ENCODE measurements around the gene AGXT. TPM values are rescaled to one million over a fixed set of nuclear protein-coding genes. Genes with fewer than 3 reads are reported as not detected.

Gene AGXT
- total RNA-seq, 4 donors from 2014 or later: not detected

DNA sequence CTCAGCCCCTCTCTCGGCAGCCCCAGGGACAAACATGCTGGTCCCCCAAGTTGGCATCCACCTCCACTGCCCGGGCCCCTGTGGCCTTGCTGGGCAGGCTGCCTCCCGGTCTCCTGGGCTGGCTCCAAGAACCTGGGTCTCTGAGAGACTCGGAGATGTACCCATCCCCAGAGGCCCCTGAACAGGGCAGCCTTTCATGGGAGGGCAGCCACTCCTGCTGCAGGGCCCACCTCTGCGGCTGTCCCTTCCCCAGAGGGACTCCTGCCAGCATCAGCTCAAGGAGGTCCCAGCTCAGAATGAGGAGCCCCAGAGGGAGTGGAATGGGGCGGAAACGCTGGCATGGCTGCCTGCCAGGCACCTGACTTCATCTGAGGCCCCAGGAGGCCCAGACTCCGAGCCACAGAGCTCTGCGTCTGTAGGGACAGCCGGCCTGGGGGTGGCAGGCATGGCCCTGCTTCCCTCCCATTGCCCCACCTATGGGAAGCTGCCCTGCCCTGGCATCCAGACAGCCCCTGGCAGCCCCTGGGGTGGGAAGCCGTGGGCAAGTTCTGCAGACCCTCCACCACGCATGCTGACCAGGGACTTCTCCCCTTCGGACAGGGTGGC, 36.7 kb downstream of the AGXT start:
- peaks cover 0 to 25% (median 0%) of the 10 kb centered on the region in 4 donors for H3K27me3 ChIP-seq
- no peaks in the 10 kb centered on the region for H3K36me3 ChIP-seq
- intact Hi-C loops (cut with DNase I): no loop called here
- H3K4me1 ChIP-seq: peaks cover 0 to 33% (median 0%) of the 10 kb centered on the region in 3 donors
- TF ChIP-seq, protein P1, sequence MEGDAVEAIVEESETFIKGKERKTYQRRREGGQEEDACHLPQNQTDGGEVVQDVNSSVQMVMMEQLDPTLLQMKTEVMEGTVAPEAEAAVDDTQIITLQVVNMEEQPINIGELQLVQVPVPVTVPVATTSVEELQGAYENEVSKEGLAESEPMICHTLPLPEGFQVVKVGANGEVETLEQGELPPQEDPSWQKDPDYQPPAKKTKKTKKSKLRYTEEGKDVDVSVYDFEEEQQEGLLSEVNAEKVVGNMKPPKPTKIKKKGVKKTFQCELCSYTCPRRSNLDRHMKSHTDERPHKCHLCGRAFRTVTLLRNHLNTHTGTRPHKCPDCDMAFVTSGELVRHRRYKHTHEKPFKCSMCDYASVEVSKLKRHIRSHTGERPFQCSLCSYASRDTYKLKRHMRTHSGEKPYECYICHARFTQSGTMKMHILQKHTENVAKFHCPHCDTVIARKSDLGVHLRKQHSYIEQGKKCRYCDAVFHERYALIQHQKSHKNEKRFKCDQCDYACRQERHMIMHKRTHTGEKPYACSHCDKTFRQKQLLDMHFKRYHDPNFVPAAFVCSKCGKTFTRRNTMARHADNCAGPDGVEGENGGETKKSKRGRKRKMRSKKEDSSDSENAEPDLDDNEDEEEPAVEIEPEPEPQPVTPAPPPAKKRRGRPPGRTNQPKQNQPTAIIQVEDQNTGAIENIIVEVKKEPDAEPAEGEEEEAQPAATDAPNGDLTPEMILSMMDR (IDR thresholded peaks at IDR 0.05): no peak
- no peak for TF ChIP-seq POLR2A (IDR thresholded peaks at IDR 0.05)
- no peak for DNase-seq
- H3K9me3 ChIP-seq: no peaks in the 10 kb centered on the region
- WGBS, 2 donors: 24% methylated on average over 5 of the region's 13 CpGs; no CpG with 5 or more reads in 1 of the 2 donors
- H3K27ac ChIP-seq: no peak overlapping the region
- no peak overlapping the region for H3K4me3 ChIP-seq

DNA sequence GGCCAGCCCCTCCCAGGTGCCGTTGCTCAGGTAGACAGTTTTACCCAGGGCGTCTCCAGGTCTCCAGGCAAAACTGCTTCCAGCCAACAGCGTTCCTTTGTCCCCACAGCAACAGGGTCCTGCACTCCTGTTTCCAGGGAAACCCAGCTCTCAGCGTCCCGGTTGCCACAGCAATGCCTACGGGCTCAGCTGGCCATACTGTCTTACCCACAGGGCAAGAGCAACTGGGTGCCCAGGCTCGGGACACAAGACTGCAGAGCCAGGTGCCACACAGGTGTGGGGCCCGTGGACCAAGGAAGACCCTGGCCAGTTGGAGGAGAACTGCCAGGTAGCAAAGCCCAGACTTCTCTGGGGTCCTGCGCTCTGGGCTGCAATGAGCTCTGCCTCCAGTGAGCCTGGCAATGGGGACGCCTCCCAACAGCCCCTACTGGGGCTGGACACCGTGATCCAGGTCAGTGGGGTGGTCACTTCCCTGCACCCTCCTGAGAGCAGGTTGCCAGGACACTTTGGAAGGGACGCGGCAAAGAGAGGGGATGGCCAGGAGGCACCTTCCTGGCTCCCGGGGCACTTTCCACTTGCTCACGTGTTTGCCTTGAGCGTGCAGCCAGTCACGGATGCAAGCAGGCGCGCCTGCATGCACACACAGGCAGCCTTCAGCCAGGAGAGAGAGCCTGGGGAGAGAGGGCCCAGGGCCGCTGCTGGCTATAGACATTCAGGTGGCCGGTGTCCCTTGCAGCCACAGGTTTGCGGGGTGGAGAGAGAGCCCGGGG, 37.7 kb downstream of the AGXT start, which contains the start of gene CROCC2:
Gene CROCC2 (plus strand): TSS at position 196 of the 770 bp plus-strand sequence. CDS start 178 bp downstream, at position 374.
- H3K36me3 ChIP-seq: no peaks in the 10 kb centered on the region
- H3K9me3 ChIP-seq: no peaks in the 10 kb centered on the region
- no peak within 1 kb of the TSS for H3K27ac ChIP-seq
- peaks cover 0 to 25% (median 0%) of the 10 kb centered on the region in 4 donors for H3K27me3 ChIP-seq
- intact Hi-C loops (cut with DNase I): no loop called here
- H3K4me1 ChIP-seq: peaks cover 0 to 44% (median 0%) of the 10 kb centered on the region in 3 donors
- 60 to 71% methylated on average over 2 to 8 of the region's 23 CpGs for WGBS, 2 donors
- TF ChIP-seq, protein P1 (IDR thresholded peaks at IDR 0.05): no peak
- TF ChIP-seq POLR2A (IDR thresholded peaks at IDR 0.05): no peak
- no peak within 1 kb of the TSS for H3K4me3 ChIP-seq
- DNase-seq: no peak

DNA sequence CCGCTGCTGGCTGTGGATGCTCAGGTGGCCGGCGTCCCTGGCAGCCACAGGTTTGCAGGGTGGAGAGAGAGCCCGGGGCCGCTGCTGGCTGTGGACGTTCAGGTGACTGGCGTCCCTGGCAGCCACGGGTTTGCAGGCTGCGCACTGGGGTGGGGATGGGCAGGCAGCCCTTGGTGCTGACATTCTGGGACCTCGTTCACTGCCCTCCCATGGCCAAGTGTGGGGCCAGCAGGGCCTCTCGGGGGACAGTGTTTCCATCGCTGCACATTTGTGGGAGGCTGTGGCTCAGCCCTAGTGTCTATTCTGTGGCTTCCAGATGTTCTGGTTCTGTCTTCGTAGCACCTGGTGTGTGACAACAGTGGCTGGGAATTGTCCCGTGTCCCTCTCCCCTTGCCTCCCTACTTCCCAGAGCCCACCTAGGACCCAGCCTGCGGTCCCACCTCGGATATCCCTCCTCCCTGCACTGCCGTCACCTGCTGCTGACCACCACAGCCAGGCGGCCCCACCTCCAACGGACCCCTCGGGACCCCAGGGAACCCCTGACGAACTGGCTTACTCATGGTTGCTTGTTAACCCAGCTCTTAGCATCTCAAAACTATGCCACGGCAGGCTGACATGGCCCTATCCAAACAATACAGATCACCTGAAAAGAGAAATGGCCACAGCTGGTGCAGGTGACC, 38.4 kb downstream of the AGXT start:
- Histone ChIP-seq H3K4me3 (no peak overlapping the region), H3K27me3 (peaks cover 0 to 25% (median 0%) of the 10 kb centered on the region in 4 donors), H3K27ac (no peak overlapping the region), H3K4me1 (peaks cover 0 to 51% (median 0%) of the 10 kb centered on the region in 3 donors), H3K36me3 (no peaks in the 10 kb centered on the region), H3K9me3 (no peaks in the 10 kb centered on the region)
- 52 to 68% methylated on average over 4 to 9 of the region's 22 CpGs for WGBS, 2 donors
- no peak for DNase-seq
- intact Hi-C loops (cut with DNase I): no loop called here
- TF ChIP-seq POLR2A (IDR thresholded peaks at IDR 0.05): no peak
- TF ChIP-seq, protein P1 (IDR thresholded peaks at IDR 0.05): no peak

DNA sequence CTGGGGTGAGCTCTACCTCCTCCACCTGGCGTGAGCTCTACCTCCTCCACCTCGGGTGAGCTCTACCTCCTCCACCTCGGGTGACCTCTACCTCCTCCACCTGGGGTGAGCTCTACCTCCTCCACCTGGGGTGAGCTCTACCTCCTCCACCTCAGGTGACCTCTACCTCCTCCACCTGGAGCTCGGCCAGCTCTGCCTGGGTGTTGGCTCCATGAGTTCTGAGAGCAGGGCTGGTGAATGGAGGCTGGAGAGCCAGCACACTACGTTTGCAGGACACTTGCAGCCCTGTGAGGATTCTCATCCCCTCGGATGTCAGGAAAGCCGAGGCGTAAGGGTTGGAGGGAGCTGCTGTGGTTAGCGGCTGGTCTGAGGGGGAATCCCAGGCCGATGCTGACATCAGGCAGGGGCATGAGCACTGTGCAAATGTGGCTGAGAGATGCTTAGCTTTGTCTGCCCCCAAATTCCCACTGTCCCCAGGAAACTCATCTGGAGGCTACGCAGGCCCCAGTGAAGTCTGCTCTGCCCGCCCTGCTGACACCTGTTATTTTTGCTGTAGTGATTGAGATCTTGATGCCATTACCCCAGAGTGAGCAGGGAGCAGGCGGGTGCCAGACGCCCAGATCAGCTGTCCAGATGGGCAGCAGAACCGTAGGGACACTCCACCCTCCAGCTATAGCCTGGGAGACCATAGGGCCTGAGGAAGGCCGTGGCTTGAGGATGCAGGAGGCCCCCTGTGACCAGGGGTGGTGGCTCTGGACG, 40.8 kb downstream of the AGXT start:
- TF ChIP-seq, protein P1 (IDR thresholded peaks at IDR 0.05): no peak
- TF ChIP-seq POLR2A (IDR thresholded peaks at IDR 0.05): no peak
- intact Hi-C loops (cut with DNase I): no loop called here
- no peak for DNase-seq
- Histone ChIP-seq H3K4me3 (no peak overlapping the region), H3K36me3 (no peaks in the 10 kb centered on the region), H3K4me1 (peaks cover 10 to 75% (median 21%) of the 10 kb centered on the region in 3 donors), H3K27me3 (peaks cover 0 to 44% (median 0%) of the 10 kb centered on the region in 4 donors), H3K9me3 (no peaks in the 10 kb centered on the region), H3K27ac (no peak overlapping the region)
- 79 to 90% methylated on average over 3 to 9 of the region's 17 CpGs for WGBS, 2 donors

Data from esophagus squamous epithelium (tissue), 5 donors.